HG03066 (cell line): ENCODE data around the gene STRIT1.
"Not testable (repeated sequence)": the region's sequence is repeated elsewhere in the genome, so short reads cannot be mapped to it uniquely, and the experiment has no call there.

ENCODE experiments used
- ATAC-seq: cut with Tn5 transposase; IDR thresholded peaks from one replicate; pipeline ENCODE4 v1.9.1; 2021; ENCODE audit warnings: low read depth; ENCODE audit not compliant: unreplicated experiment

The STRIT1 gene

GRCh38 chr3:155313916-155314315 is 20.4 kb upstream of the STRIT1 start:
- no peak for ATAC-seq

- no peak for ATAC-seq
These were observed 19.8 kb upstream of the STRIT1 start for GRCh38 chr3:155313300-155313699.

- no peak for ATAC-seq
These were observed 19.3 kb upstream of the STRIT1 start for GRCh38 chr3:155312781-155313180.

DNA sequence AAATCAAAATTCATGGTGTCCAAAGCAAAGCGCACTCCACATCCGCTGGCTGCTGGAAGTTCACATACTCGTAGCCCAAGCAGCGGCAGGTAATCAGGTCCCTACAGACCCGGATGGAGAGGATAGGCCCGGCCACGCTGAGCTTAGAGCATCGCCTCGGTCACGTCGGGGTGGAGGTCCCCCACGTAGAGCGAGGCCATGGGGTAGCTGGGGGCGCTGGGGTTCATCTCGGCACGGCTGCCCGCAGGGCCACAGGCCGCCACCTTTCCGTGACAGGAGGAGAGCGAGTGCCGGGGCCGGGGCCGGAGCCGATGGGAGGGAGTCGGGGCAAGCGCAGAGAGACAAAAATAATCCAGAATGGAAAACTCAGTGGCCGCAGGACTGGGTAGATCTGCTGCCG is 16.1 kb upstream of the STRIT1 start:
- ATAC-seq, result no peak

- ATAC-seq, result no peak
These were observed 15.3 kb upstream of the STRIT1 start for GRCh38 chr3:155308831-155309230.

DNA sequence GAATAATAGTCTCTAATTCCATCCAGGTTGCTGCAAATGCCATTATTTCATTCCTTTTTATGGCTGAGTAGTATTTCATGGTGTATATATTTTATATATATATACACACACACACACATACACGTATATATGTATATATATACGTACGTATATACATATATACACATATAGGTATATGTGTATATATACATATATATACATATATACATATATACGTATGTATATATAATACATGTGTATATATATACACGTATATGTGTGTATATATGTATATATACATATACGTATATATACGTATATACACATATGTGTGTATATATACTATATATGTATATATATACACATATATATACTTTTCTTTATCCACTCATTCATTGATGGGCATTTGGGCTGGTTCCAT is 13.7 kb upstream of the STRIT1 start:
- no peak for ATAC-seq

- no peak for ATAC-seq
These were observed 10.9 kb upstream of the STRIT1 start for GRCh38 chr3:155304394-155304793.

DNA sequence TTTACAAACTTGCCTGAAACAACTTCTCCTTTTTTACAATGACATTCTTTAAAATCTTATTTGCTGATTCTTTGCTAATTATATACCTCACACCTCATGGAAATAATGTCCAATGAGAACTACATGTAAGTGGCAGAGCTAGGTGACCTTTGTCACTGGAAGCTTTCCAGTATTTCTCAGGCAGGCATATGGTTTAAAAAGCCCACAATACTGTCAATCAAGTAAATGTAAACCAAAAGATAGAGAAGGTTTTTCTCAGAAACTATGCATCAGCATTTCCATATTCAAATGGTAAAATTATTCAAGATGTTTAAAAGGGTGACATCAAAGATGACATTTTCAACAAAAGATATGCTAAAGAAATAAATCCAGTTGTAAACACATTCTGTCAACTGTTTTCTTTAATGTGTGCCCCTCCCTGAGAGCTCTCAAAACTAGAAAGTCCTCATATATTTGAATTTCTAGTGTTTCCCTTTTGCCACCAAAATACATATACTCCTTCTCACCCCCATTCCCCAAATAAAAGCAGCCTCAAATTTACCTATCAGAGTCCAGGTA is 10.1 kb upstream of the STRIT1 start:
- ATAC-seq, result no peak

DNA sequence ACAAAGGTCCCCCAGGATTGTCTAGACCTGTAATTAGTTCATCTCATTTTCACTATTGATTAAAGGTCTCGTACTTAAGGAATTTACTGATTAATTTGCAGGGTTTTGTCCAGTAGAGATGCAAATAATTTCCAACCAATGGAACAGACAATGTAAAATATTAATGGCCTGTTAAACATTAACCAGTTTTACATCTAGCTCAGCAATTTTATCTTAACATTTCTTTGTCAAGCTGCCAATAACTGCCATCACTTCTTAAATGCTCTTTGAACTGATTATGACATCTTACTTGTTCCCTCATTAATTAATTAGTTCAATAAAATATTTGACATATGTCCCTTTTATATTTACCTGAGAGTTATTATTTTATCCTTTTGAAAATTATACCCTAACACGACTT is 9.4 kb upstream of the STRIT1 start:
- ATAC-seq, result no peak

- ATAC-seq, result no peak
These were observed 9.0 kb upstream of the STRIT1 start for GRCh38 chr3:155302481-155302880.

- no peak for ATAC-seq
These were observed 3.6 kb upstream of the STRIT1 start for GRCh38 chr3:155297100-155297499.

DNA sequence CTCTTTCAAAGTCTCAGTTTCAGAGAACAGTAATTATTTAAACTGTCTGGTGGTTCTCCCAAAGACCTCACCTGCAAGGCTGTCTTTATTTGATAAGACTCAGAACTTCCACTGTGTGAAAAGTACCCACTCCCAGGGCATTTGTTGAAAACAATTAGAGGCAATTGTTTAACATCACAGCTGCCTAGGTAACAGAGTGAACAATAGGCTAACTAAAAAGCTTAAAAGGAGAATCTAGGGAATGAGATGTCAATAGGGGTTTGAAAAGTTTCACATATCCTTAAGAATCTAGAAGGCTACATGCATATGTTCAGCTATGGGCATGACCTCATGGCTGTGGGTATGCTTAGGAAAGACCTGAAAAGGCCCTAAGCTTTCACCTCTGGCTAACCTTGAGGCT is 2.9 kb upstream of the STRIT1 start:
- ATAC-seq, result no peak

DNA sequence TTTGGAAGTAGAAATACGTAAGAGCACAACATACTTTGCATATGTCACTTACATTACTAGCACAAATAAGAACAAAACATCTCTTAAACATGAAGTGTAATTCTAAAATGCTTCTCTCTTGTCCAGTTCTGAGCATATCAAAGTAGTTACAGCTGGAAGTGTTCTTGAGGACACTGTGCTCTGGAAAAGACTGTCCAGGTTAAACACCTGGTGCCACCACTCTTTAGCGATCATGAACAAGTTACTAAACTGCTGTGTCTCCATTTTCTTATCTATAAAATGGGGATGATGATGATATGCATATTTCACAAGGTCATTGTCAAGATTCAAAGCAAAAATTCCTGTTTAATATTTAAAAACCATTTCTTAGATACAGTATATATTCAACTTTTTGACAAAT is 790 bp downstream of the STRIT1 start:
- no peak for ATAC-seq

GRCh38 chr3:155292133-155292532 is 1.4 kb downstream of the STRIT1 start:
- no peak for ATAC-seq

DNA sequence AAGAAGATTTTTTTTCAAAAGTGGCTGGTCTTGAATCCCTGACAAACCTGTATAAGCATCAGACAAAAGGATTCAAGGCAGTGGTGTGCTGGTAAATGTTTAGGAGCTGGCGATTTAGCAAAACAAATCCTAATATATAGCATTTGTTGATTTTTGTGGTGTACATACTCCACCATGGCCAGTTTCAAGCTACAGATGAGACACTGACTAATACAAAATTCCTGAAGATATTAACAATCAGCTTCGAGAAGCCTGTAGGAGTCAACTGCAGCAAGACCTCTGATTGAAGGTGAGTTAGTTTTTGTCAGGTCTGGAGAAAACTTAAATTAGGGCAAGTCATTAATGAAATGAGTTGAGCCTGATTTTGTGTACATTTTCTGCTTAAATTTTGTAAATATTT is 6.7 kb downstream of the STRIT1 start:
- no peak for ATAC-seq

- no peak for ATAC-seq
These were observed 7.5 kb downstream of the STRIT1 start for GRCh38 chr3:155285936-155286335.

GRCh38 chr3:155283092-155284056 is 10.1 kb downstream of the STRIT1 start:
- no peak for ATAC-seq

- ATAC-seq, result no peak
These were observed 10.9 kb downstream of the STRIT1 start for GRCh38 chr3:155282385-155283091.

DNA sequence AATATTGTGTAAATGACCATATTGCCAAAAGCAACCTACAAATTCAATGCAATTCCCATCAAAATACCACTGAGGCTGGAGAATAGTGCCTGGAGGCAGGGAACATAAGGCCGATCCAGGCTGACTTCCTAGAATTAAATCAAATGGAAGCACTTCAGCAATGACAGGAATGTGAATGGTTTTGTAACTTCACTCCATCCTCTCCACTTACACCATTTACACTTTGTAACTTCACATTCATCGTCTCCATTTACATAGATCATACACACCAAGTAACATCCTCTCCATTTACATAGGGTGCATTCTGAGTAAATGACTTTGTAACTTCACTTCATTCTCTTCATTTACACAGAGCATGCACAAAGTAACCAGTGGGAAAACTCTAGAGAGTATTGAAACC is 11.6 kb downstream of the STRIT1 start:
- no peak for ATAC-seq

DNA sequence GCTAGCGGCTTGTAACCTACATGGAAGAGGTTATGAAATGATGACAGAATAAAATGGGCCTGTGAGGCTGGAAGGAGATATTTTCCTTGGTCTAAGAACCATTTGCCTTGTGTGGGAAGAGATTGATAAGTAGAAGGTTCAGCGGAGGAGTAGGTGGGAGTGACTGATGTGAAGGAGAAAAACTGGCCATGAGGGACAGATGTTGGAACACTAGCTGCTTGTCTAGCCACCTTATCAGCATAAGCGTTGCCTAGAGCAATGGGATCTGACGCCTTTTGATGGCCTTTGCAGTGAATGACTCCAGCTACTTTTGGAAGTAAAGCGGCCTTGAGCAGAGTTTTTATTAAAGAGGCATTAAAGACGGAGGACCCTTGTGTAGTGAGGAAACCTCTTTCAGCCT is 17.4 kb downstream of the STRIT1 start:
- ATAC-seq, result not testable (repeated sequence)

DNA sequence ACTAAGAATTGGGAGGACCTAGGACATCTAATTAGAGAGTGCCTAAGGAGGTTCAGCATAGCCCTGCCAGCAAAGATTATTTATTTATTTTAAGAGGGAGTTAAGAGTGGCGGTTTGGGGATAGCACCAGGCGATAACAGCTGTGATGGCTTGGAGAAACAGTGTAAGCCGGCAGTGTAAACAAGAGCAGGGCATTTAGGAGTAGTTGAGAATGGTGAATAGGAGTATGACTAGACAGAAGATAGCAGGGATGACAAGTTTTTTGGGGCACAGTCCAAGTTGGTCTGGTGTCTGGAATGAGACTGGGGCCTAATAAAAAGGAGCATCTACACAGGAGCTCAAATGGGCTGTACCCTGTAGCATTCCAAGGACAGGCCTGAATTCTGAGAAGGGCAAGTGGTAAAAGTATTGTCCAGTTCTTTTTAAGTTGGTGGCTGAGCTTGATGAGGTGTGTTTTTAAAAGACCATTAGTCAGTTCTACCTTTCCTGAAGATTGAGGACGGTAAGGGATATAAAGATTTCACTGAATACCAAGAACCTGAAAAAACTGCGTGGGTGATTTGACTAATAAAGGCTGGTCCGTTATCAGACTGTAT is 18.2 kb downstream of the STRIT1 start:
- not testable (repeated sequence) for ATAC-seq
